GM13976 (cell line): Measurements from ENCODE around the gene PORCN.
"Not testable (repeated sequence)": the region's sequence is repeated elsewhere in the genome, so short reads cannot be mapped to it uniquely, and the experiment has no call there.

Source experiments
- DNase-seq: peaks from one replicate; pipeline ENCODE4 v3.0.0; 2012; ENCODE audit warnings: low spot score
- in situ Hi-C: fragments of 300-500 bp; cut with MboI; formaldehyde crosslinking; loops from one replicate; pipeline ENCODE4 v1.12.0; 2022; ENCODE audit warnings: low sequenced_read_pairs, mixed read lengths, inconsistent platforms; ENCODE audit not compliant: unreplicated experiment
- TF ChIP-seq, protein P1 (sequence below): IDR thresholded peaks from 2 replicates; pipeline ENCODE4 v1.5.1; 2012; ENCODE audit warnings: borderline replicate concordance, mild to moderate bottlenecking; ENCODE audit not compliant: insufficient read depth; ENCODE audit errors: extremely low read depth, missing control alignments, control extremely low read depth

Gene PORCN

GRCh38 chrX:48513670-48514069 lies 4.9 kb downstream of the PORCN start:
- in situ Hi-C loops, result no loop called here
- DNase-seq, result no peak
- TF ChIP-seq, protein P1, sequence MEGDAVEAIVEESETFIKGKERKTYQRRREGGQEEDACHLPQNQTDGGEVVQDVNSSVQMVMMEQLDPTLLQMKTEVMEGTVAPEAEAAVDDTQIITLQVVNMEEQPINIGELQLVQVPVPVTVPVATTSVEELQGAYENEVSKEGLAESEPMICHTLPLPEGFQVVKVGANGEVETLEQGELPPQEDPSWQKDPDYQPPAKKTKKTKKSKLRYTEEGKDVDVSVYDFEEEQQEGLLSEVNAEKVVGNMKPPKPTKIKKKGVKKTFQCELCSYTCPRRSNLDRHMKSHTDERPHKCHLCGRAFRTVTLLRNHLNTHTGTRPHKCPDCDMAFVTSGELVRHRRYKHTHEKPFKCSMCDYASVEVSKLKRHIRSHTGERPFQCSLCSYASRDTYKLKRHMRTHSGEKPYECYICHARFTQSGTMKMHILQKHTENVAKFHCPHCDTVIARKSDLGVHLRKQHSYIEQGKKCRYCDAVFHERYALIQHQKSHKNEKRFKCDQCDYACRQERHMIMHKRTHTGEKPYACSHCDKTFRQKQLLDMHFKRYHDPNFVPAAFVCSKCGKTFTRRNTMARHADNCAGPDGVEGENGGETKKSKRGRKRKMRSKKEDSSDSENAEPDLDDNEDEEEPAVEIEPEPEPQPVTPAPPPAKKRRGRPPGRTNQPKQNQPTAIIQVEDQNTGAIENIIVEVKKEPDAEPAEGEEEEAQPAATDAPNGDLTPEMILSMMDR, result no peak

GRCh38 chrX:48514126-48514806 lies 5.5 kb downstream of the PORCN start:
- DNase-seq, result no peak
- in situ Hi-C loops, result no loop called here
- TF ChIP-seq, protein P1, result no peak

DNA sequence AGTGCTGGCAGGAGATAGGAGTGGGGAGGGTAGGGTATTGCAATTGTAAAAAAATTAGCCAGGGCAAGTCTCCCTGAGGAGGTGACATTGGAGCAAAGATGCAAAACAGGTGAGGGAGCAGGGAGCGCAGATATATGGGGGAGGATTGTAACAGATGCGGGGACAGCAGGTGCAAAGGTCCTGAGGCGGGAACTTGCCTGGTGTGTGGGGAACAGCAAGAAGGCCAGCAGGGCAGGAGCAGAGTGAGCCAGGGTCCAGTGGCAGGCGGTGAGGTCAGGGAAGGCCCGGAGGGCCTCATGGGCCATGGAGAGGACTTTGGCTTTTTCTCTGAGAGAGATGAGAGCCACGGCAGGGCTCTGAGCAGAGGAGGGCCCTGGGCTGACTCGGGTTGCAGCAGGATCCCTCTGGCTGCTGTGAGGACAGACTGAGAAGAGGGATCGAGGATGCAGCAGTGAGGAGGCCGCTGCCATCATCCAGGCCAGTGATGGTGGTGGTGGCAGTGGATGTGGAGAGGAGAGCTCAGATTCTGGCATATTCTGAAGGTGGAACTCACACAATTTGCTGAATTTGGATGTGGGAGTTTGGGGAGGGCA lies 6.2 kb downstream of the PORCN start:
- DNase-seq, result no peak
- in situ Hi-C loops, result no loop called here
- TF ChIP-seq, protein P1, result no peak

DNA sequence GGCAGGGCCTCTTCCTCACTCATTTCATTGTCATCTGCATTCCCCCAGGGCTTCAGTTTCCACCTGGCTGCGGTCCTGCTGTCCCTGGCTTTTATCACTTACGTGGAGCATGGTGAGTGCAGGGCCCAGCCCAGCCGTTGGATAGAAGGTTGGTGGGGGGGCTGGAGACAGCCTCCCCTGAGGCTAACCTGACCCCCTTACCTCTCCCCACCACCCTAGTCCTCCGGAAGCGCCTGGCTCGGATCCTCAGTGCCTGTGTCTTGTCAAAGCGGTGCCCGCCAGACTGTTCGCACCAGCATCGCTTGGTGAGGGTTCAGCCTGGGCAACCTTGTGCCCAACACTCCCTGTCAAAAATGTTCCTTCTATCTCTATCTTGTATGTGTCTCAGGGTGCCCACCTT lies 7.0 kb downstream of the PORCN start:
- in situ Hi-C loops, result no loop called here
- DNase-seq, result no peak
- TF ChIP-seq, protein P1, result no peak

GRCh38 chrX:48516285-48516684 lies 7.5 kb downstream of the PORCN start:
- TF ChIP-seq, protein P1, result no peak
- DNase-seq, result no peak
- in situ Hi-C loops, result no loop called here

- TF ChIP-seq, protein P1, result no peak
- DNase-seq, result no peak
- in situ Hi-C loops, result no loop called here
Observed at GRCh38 chrX:48516987-48517386, 8.2 kb downstream of the PORCN start.

DNA sequence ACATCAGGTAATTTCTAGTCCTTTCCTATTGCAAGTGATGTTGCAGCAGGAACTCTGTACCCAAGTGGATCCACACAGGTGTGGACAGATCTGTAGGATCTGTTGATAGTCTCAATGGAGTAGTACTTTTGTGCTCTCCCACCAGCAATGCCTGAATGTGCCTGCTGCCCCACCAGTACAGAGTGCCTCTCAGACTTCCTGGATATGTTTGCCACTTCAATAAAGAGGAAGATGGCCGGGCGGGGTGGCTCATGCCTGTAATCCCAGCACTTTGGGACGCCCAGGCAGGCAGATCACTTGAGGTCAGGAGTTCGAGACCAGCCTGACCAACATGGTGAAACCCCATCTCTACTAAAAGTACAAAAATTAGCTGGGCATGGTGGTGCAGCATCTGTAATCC lies 10.7 kb downstream of the PORCN start:
- in situ Hi-C loops, DNase-seq: not testable (repeated sequence)
